ENCODE data around the gene WNT7A. TPM values are rescaled to one million over a fixed set of nuclear protein-coding genes. Genes with fewer than 3 reads are reported as not detected.

WNT7A gene
- total RNA-seq, 1 donor from 2014 or later: not detected

DNA sequence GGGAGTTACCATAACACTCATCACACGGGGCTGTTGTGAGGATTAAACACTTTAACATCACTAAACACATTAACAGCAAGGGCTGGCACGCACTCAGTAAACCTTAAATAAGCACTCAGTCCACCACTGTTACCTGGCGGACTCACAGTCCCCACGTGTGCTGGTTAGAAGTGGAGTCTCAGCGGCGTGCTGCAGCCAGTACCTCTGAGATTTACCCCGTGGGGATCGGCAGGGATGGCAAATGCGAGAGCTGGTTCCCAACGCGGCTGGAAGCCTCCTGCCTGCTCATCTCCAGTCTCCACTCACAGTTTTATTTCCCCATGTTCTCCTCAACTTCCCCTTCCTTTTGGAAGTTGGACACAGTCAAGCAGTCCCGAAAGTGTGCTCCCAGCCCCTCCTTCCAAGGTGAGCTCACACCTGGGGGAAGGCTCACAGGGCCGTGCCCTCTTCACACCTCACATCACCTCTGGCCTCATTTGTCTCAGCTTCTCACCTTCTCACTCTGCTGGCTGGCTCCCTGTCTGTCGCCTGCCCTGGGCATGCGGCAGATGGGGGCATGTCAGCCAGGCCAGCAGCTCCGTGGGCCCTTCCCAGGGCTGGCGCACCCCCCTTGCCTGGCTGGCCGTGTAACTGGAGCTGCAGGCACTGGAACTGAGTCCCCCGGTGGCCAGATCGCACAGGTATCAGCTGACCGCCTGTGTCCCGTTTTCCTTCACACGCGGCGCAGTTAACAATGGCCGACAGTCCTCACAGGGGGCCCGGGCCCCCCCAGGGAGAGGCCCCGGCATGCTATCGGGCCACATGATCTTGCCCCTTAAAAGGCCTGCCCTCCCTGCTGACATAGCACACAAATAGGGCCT is 87.1 kb downstream of the WNT7A start:
- peaks cover 2% of the 10 kb centered on the region for H3K4me1 Mint-ChIP-seq (ENCODE audit: low read depth, unreplicated experiment)
- DNase-seq: no peak
- peak overlapping the region; percentile 17 for H3K27ac Mint-ChIP-seq (ENCODE audit: unreplicated experiment)
- H3K36me3 Mint-ChIP-seq (ENCODE audit: unreplicated experiment): no peaks in the 10 kb centered on the region
- peaks cover 10% of the 10 kb centered on the region for H3K27me3 Mint-ChIP-seq (ENCODE audit: unreplicated experiment)
- H3K9me3 Mint-ChIP-seq (ENCODE audit: unreplicated experiment): peaks cover 4% of the 10 kb centered on the region
- TF ChIP-seq, protein P1, sequence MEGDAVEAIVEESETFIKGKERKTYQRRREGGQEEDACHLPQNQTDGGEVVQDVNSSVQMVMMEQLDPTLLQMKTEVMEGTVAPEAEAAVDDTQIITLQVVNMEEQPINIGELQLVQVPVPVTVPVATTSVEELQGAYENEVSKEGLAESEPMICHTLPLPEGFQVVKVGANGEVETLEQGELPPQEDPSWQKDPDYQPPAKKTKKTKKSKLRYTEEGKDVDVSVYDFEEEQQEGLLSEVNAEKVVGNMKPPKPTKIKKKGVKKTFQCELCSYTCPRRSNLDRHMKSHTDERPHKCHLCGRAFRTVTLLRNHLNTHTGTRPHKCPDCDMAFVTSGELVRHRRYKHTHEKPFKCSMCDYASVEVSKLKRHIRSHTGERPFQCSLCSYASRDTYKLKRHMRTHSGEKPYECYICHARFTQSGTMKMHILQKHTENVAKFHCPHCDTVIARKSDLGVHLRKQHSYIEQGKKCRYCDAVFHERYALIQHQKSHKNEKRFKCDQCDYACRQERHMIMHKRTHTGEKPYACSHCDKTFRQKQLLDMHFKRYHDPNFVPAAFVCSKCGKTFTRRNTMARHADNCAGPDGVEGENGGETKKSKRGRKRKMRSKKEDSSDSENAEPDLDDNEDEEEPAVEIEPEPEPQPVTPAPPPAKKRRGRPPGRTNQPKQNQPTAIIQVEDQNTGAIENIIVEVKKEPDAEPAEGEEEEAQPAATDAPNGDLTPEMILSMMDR (IDR thresholded peaks at IDR 0.05; ENCODE audit: partially characterized antibody, unreplicated experiment): no peak
- H3K4me3 Mint-ChIP-seq (ENCODE audit: unreplicated experiment): no peak overlapping the region

DNA sequence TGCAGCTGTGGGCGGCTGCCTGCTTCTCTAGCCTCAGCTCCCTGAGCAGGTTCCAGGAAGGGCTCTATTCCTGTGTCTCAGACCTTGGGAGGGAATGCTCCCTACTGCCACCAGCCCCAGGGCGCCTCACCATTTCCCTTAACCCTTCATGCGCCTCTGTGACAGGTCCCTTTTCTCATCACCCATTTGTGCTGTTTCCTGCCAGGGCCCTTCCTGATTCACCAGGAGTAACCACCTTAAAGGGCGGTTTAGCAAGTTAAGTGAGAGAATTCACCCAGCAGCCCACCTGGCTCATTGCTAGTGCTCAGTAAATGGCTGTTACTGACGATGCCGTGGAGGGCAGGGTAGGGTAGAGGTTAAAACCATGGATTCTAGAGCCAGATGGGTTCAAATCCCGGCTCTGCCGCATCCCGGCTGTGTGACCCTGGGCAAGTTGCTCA is 87.8 kb downstream of the WNT7A start:
- H3K36me3 Mint-ChIP-seq (ENCODE audit: unreplicated experiment): no peaks in the 10 kb centered on the region
- H3K4me1 Mint-ChIP-seq (ENCODE audit: low read depth, unreplicated experiment): peaks cover 2% of the 10 kb centered on the region
- H3K27ac Mint-ChIP-seq (ENCODE audit: unreplicated experiment): no peak overlapping the region

DNA sequence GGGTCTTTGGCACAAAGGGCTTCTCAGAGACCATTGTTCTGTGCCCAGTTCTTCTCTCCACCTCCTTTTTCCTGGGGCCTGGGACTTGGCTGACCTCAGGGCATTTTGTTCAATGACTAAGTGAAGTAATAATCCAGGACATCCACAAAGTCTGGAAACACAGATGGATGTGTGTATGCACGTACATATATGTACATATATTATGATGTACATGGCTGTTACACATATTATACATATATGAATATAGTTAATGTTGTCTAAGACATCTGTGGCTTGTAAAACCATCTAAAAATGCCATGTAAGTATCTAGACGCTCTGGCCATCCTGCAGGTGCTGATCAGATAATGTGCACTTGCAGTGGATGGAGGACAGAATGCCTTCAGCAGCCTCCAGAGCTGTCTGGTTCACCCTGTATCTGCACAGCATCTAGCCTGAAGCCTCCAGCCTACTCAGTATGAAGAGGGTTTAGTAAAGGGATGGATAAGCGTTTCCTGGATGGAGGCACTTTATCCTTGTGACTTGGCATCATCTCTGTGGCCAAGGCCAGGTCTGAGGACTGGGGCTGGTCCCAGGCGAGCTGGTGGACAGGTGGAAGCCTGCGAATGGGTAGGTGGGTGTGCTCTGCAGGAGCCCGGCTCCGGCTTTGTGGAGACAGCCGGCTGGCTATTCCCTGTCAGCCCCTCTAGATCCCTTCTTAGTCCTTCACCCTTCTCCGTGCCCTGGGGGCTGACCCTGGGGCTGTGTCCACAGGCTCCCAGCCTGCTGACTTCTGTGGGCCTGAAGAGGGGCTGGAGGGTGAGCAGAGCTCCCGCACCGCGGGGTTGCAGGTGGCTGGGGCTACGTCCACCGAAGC is 88.4 kb downstream of the WNT7A start:
- Mint-ChIP-seq H3K4me1 (ENCODE audit: low read depth, unreplicated experiment) (peaks cover 2% of the 10 kb centered on the region), H3K27me3 (ENCODE audit: unreplicated experiment) (peaks cover 10% of the 10 kb centered on the region), H3K4me3 (ENCODE audit: unreplicated experiment) (no peak overlapping the region), H3K27ac (ENCODE audit: unreplicated experiment) (no peak overlapping the region), H3K9me3 (ENCODE audit: unreplicated experiment) (peaks cover 4% of the 10 kb centered on the region), H3K36me3 (ENCODE audit: unreplicated experiment) (no peaks in the 10 kb centered on the region)
- TF ChIP-seq, protein P1 (IDR thresholded peaks at IDR 0.05; ENCODE audit: partially characterized antibody, unreplicated experiment): no peak
- DNase-seq: no peak

More for the DNA sequence above, 87.8 kb downstream of the WNT7A start:
- Mint-ChIP-seq H3K4me3 (ENCODE audit: unreplicated experiment) (no peak overlapping the region), H3K27me3 (ENCODE audit: unreplicated experiment) (peaks cover 10% of the 10 kb centered on the region), H3K9me3 (ENCODE audit: unreplicated experiment) (peaks cover 4% of the 10 kb centered on the region)
- no peak for DNase-seq
- TF ChIP-seq, protein P1 (IDR thresholded peaks at IDR 0.05; ENCODE audit: partially characterized antibody, unreplicated experiment): no peak

DNA sequence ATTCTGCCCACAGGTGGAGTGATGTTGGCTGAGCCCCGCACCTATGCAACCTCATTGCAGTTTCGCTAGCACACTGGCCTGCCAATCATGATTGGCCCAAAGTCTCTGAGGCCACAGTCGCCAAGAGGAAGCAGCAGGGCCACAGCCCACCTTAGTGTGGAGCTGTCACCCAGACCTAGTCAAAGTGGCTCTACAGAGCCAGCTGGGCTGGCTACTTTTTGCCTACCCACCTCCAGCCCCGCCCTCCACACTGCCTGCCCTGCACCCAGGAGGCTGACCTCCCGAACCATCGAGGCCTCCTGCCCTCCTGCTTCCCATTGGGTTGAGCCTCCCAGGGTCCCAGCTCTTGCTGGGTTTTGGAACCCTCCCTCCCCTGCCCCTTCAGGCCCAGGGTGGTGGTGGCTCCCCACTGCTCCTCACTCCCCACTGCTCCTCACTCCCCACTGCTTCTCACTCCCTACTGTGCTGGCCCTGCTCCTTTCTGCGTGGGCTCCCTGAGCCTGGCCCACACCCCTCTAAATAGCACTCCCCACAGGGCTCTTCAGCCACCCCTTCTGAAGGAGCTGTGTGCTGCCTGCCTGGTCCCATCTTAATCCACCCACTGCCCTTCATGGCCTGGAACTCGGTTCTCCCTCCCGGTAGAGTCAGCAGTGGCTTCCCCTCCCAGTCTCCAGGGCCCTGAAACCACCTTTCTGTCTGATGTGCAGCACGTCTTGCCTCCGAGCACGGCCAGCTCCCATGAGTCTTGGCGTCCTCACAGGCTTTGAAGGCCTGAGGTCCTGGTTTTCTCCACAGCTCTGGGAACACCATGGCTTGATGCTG is 89.3 kb downstream of the WNT7A start:
- TF ChIP-seq, protein P1 (IDR thresholded peaks at IDR 0.05; ENCODE audit: partially characterized antibody, unreplicated experiment): no peak
- H3K27me3 Mint-ChIP-seq (ENCODE audit: unreplicated experiment): peaks cover 10% of the 10 kb centered on the region
- no peak for DNase-seq
- no peak overlapping the region for H3K27ac Mint-ChIP-seq (ENCODE audit: unreplicated experiment)
- H3K36me3 Mint-ChIP-seq (ENCODE audit: unreplicated experiment): no peaks in the 10 kb centered on the region
- no peak overlapping the region for H3K4me3 Mint-ChIP-seq (ENCODE audit: unreplicated experiment)
- peaks cover 2% of the 10 kb centered on the region for H3K4me1 Mint-ChIP-seq (ENCODE audit: low read depth, unreplicated experiment)
- peaks cover 4% of the 10 kb centered on the region for H3K9me3 Mint-ChIP-seq (ENCODE audit: unreplicated experiment)
